Choroid plexus epithelial cell (primary cell): ENCODE data around the gene OR51B6.
"Not testable (repeated sequence)": the region's sequence is repeated elsewhere in the genome, so short reads cannot be mapped to it uniquely, and the experiment has no call there.

Source experiments
- DNase-seq: peaks from one replicate; pipeline ENCODE4 v3.0.0-alpha.2; 2010; ENCODE audit warnings: low read depth
- H3K4me3 ChIP-seq: 2 replicates; pipeline ENCODE4 v1.5.1; 2011; ENCODE audit warnings: low read depth, mild to moderate bottlenecking, control low read depth, low read length, moderate library complexity
- CTCF ChIP-seq: conservative IDR thresholded peaks from 2 replicates; pipeline ENCODE4 v1.5.1; 2011; ENCODE audit warnings: low read depth, mild to moderate bottlenecking, control low read depth, inconsistent platforms, low read length, moderate library complexity

The OR51B6 gene

GRCh38 chr11:5317292-5317691, 34.0 kb upstream of the OR51B6 start:
- H3K4me3 ChIP-seq = no peak overlapping the region
- no peak for TF ChIP-seq CTCF
- peak; percentile 11 for DNase-seq

GRCh38 chr11:5324197-5324596, 27.1 kb upstream of the OR51B6 start, which contains the start of gene OR51B2:
TSS of gene OR51B2 (minus strand) at chr11:5324297. CDS start at chr11:5324297, 0 bp downstream.
- TF ChIP-seq CTCF = no peak
- DNase-seq = no peak
- H3K4me3 ChIP-seq = no peak within 1 kb of the TSS

- no peak for TF ChIP-seq CTCF
- no peak for DNase-seq
- no peak overlapping the region for H3K4me3 ChIP-seq
These were observed 16.1 kb upstream of the OR51B6 start for GRCh38 chr11:5335170-5335569.

- H3K4me3 ChIP-seq = no peak overlapping the region
- no peak for TF ChIP-seq CTCF
- peak; percentile 56 for DNase-seq
These were observed 15.0 kb upstream of the OR51B6 start for GRCh38 chr11:5336331-5336730.

GRCh38 chr11:5337253-5337652, 14.1 kb upstream of the OR51B6 start:
- H3K4me3 ChIP-seq, DNase-seq: not testable (repeated sequence)

GRCh38 chr11:5339771-5340322, 11.5 kb upstream of the OR51B6 start:
- DNase-seq = no peak
- TF ChIP-seq CTCF = no peak
- H3K4me3 ChIP-seq = no peak overlapping the region

- no peak within 1 kb of the TSS for H3K4me3 ChIP-seq
- TF ChIP-seq CTCF = no peak
- DNase-seq = peak; percentile 59
These were observed 7.6 kb upstream of the OR51B6 start, which contains the start of gene OR51B5 for GRCh38 chr11:5343474-5344335. TSS of gene OR51B5 (minus strand) at chr11:5343524. CDS start at chr11:5343524, 0 bp downstream.
